Measurements from ENCODE around the gene ADGRG1. TPM values are rescaled to one million over a fixed set of nuclear protein-coding genes. Genes with fewer than 3 reads are reported as not detected.

Gene ADGRG1
- total and polyA plus RNA-seq, 5 experiments from 2014 or later, result 0.47 to 56.5 (median 1.3) TPM

DNA sequence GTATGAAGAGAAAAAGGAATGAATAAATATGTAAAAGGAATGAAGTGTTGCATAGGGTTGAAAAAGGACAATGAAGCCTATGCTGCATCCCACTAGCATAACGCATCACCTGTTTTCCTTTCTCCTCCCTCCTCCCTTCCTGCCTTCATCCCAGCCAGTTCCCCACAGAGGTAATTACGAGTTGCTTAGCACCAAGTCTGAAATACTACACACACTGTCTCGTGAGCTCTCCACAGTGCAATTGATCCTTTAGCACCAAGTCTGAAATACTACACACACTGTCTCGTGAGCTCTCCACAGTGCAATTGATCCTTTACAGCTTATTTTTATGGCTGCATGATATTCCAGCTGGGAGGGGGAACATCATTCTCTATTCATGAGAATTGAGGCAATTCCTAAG is 65.1 kb downstream of the ADGRG1 start:
- Mint-ChIP-seq H3K27ac (peak overlapping the region in 2 of 10 donors; percentile 17 to 60), H3K36me3 (no peaks in the 10 kb centered on the region)

DNA sequence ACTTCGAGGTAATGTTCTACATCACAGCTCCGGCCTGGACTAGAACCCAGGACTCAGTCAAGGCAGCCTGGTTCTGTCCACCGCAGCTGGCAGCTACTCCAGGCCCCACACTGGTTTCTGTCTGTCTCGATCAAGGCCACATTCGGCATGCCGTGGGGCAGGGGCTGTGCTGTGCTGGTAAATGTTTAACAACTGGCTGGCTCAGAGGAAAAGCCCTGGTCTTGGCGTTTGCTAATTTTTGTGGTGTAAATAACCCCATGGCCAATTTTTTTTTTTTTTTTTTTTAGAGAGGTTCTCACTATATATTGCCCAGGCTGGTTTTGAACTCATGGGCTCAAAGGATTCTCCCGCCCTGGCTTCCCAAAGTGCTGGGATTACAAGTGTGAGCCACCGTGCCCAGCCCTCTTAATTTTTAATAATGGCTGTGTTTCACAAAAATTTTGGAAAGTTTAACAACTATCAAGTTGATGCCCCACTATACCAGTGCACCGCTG is 65.8 kb downstream of the ADGRG1 start:
- H3K4me1 Mint-ChIP-seq, result peaks cover 18 to 34% (median 27%) of the 10 kb centered on the region in 4 donors

More for the DNA sequence above, 65.1 kb downstream of the ADGRG1 start:
- POLR2A ChIA-PET, result no interaction called here
- Mint-ChIP-seq H3K4me3 (no peak overlapping the region), H3K4me1 (peaks cover 21 to 37% (median 32%) of the 10 kb centered on the region in 4 donors), H3K27me3 (peaks cover 0 to 1% (median 0%) of the 10 kb centered on the region in 5 donors), H3K9me3 (no peaks in the 10 kb centered on the region)
- DNase-seq (no peak), ATAC-seq (no peak)

DNA sequence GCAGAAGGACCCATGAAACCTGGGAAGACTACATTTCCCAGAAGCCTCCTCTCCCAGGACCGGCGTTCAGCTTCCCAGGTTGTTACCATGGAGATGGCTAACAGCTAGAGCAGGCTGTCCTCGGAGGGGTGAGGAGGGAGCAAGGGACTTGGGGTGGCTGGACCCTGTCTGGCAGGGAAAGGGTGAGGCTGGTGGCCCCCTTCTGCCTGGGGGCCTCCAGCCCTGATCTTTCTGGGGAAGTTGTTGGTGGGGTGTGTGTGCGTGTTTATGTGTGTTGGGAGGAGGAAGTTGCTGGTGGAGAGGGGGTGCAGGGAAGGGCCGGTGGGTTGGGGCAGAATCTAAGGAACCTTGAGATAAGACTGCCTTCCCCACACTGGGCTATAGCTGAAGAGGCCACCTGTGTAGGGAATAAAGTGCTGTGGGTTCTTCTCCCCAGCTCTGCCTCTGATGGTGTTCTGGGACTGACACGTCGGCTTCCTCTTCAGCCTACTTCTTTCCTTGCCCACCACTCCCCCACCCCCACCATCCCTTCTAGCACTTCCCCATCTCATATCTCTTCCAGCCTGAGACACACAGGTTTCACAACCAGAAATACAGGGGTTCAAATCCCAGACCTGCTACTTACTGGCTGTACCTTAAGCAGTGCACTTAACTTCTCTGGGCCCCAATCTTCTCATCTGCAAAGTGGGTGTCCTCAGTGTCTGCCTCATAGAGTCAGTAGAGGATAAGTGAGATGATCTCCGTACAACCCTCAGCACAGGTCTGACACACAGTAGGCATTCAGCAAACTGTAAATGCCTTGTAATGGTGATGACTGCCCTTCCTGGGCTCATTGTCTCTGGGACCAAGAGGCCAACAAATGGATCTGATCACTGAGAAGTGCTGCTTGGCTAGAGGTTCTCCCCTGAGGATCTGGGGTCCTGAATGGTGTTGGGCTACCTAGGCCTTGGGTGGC is 66.6 kb downstream of the ADGRG1 start, which contains the start of gene DRC7:
Gene DRC7, plus strand, starts transcription at position 82 of the 955 bp plus-strand sequence. CDS start 3,144 bp downstream, outside the sequence.
- peak in 1 of 2 donors; percentile 35 for ATAC-seq
- no peaks in the 10 kb centered on the region for H3K9me3 Mint-ChIP-seq
- peak within 1 kb of the TSS in 8 of 10 donors; percentile 5 to 81 (median 58) for H3K27ac Mint-ChIP-seq
- DNase-seq, result peak in 2 of 10 donors; percentile 4 to 13
- peaks cover 0 to 1% (median 0%) of the 10 kb centered on the region in 5 donors for H3K27me3 Mint-ChIP-seq
- H3K4me1 Mint-ChIP-seq, result peaks cover 12 to 27% (median 20%) of the 10 kb centered on the region in 4 donors
- H3K36me3 Mint-ChIP-seq, result no peaks in the 10 kb centered on the region
- peak within 1 kb of the TSS in 8 of 10 donors; percentile 28 to 80 (median 56) for H3K4me3 Mint-ChIP-seq
- POLR2A ChIA-PET, result no interaction called here

More for the DNA sequence above, 65.8 kb downstream of the ADGRG1 start:
- POLR2A ChIA-PET, result no interaction called here
- H3K36me3 Mint-ChIP-seq, result no peaks in the 10 kb centered on the region
- DNase-seq (no peak), ATAC-seq (no peak)
- H3K4me3 Mint-ChIP-seq, result peak overlapping the region in 4 of 10 donors; percentile 28 to 80 (median 51)
- H3K27ac Mint-ChIP-seq, result peak overlapping the region in 2 of 10 donors; percentile 48 to 64
- no peaks in the 10 kb centered on the region for H3K9me3 Mint-ChIP-seq
- H3K27me3 Mint-ChIP-seq, result peaks cover 0 to 1% (median 0%) of the 10 kb centered on the region in 5 donors

DNA sequence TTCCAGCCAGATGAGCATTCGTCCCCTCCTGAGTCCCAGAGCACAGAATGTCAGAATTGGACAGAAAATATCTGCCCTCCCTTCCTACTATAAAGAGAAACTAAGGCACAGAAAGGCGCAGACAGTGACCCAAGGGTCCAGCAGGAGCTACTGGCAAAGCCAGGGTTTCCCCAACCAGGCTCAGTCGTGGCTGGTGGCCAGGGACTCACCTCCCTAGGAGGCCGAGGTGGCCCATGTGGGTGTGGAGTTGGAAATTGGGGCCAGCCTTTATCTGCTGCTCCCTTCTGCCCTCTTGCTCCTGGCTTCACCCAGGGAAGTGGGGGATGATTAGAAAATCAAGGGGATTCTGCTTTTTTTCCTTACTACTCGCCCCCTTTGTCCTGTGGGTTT is 67.2 kb downstream of the ADGRG1 start:
- peak overlapping the region in 2 of 10 donors; percentile 53 to 64 for H3K27ac Mint-ChIP-seq
- H3K36me3 Mint-ChIP-seq, result no peaks in the 10 kb centered on the region
- H3K4me1 Mint-ChIP-seq, result peaks cover 10 to 20% (median 14%) of the 10 kb centered on the region in 4 donors
- no peak for DNase-seq
- H3K4me3 Mint-ChIP-seq, result no peak overlapping the region
- H3K9me3 Mint-ChIP-seq, result no peaks in the 10 kb centered on the region
- H3K27me3 Mint-ChIP-seq, result peaks cover 0 to 1% (median 0%) of the 10 kb centered on the region in 5 donors
- POLR2A ChIA-PET, result no interaction called here
- no peak for ATAC-seq

DNA sequence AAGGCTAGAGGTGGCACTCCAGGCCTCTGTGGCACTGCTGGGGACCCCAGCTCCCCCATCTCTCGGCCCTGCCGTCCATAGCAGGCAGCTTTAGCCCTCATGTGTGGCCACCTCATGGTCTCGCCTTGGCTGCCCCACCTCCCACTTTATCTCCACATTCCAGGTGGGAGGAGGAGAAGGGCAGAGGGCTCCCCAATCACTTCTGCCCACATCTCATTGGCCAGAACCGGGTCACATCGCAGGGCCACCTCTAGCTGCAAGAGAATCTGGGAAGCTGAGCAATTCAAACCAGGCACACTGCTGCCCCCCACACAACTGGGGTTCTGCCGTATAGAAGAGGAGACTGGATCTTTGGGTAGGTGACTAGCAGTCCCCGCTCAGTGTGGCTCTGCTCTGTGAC is 67.8 kb downstream of the ADGRG1 start:
- H3K4me3 Mint-ChIP-seq, result no peak overlapping the region
- H3K27ac Mint-ChIP-seq, result no peak overlapping the region
- ATAC-seq, result no peak
- POLR2A ChIA-PET, result interaction anchor here (0.6 kb wide), 1 partner anchor 450 kb away, joined by 3 read pairs; no protein-coding TSS in a partner anchor
- peaks cover 0 to 1% (median 0%) of the 10 kb centered on the region in 5 donors for H3K27me3 Mint-ChIP-seq
- DNase-seq, result no peak
- H3K9me3 Mint-ChIP-seq, result no peaks in the 10 kb centered on the region
- no peaks in the 10 kb centered on the region for H3K36me3 Mint-ChIP-seq
- peaks cover 10 to 18% (median 11%) of the 10 kb centered on the region in 4 donors for H3K4me1 Mint-ChIP-seq

DNA sequence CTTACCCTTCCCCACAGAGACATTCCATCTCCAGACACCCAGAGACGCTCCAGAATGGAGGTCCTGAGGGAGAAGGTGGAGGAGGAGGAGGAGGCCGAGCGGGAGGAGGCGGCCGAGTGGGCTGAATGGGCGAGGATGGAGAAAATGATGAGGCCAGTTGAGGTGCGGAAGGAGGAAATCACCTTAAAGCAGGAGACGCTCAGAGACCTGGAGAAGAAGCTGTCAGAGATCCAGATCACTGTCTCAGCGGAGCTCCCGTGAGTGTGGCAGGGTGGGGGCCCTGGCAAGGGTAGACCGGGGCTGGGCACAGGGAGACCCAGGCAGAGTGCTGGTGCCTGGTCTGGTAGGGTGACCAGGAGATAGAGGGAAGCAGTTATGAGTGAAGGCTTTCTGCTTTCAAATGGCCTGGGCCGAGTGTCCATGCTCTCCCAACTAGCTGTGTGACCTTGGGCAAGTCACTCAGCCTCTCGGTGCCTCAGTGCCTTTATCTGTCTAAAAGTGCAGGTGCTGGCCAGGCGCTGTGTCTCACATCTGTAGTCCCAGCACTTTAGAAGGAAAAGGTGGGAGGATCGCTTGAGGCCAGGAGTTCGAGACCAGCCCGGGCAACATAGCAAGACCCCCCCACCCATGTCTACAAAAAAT is 69.6 kb downstream of the ADGRG1 start:
- POLR2A ChIA-PET, result no interaction called here
- H3K36me3 Mint-ChIP-seq, result no peaks in the 10 kb centered on the region
- H3K27ac Mint-ChIP-seq, result peak overlapping the region in 2 of 10 donors; percentile 15 to 35
- peaks cover 0 to 1% (median 0%) of the 10 kb centered on the region in 5 donors for H3K27me3 Mint-ChIP-seq
- H3K4me3 Mint-ChIP-seq, result no peak overlapping the region
- peaks cover 6 to 18% (median 11%) of the 10 kb centered on the region in 4 donors for H3K4me1 Mint-ChIP-seq
- no peaks in the 10 kb centered on the region for H3K9me3 Mint-ChIP-seq
- no peak for DNase-seq
- ATAC-seq, result no peak

DNA sequence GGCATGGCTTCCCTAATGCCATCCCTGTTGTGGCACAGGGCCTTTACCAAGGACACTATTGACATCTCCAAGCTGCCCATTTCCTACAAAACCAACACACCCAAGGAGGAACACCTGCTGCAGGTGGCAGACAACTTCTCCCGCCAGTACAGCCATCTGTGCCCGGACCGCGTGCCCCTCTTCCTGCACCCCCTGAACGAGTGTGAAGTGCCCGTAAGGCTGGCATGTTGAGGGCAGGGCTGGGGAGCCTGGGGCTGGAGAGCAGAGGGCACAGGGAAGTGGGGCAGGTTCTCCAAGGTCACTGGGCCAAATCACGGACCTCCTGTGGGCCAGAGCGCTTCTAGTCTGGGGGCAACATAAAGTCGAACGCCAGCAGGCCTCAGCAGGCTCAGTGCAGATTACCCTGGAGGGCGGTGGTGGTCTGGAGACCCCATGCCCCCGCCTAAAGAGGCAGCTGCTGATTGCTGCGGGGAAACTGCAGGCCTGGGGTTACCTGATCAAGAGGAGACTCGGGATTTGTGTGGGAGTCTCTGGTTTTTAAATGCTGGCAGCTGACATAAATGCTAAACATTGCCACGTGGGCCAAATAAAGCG is 70.5 kb downstream of the ADGRG1 start:
- Mint-ChIP-seq H3K27ac (no peak overlapping the region), H3K4me1 (peaks cover 6 to 17% (median 11%) of the 10 kb centered on the region in 4 donors), H3K9me3 (no peaks in the 10 kb centered on the region), H3K36me3 (no peaks in the 10 kb centered on the region), H3K4me3 (no peak overlapping the region), H3K27me3 (peaks cover 0 to 1% (median 0%) of the 10 kb centered on the region in 5 donors)
- DNase-seq, result no peak
- no peak for ATAC-seq
- POLR2A ChIA-PET, result no interaction called here

DNA sequence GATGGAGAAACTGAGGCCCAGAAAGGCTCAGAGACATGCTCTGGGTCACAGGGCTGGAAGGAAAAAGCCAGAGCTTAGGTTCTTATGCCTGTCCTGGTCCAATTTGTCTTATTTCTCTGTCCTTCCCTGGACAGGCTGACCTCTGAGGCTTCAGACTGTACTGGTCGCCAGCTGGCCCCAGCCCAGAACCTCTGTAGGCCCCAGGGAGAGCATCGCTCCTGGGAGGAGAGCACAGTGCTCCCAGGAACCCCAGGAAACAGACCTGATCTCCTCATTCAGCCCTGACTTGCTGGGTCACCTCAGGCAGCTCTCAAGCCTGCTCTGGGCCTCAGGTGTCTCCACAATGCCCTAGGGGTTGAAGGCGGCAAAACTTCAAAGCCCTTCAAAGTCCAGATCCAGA is 71.1 kb downstream of the ADGRG1 start:
- DNase-seq, result no peak
- no peaks in the 10 kb centered on the region for H3K36me3 Mint-ChIP-seq
- ATAC-seq, result no peak
- no peak overlapping the region for H3K4me3 Mint-ChIP-seq
- POLR2A ChIA-PET, result no interaction called here
- no peaks in the 10 kb centered on the region for H3K9me3 Mint-ChIP-seq
- peaks cover 8 to 11% (median 10%) of the 10 kb centered on the region in 4 donors for H3K4me1 Mint-ChIP-seq
- no peak overlapping the region for H3K27ac Mint-ChIP-seq
- H3K27me3 Mint-ChIP-seq, result peaks cover 0 to 1% (median 0%) of the 10 kb centered on the region in 5 donors

DNA sequence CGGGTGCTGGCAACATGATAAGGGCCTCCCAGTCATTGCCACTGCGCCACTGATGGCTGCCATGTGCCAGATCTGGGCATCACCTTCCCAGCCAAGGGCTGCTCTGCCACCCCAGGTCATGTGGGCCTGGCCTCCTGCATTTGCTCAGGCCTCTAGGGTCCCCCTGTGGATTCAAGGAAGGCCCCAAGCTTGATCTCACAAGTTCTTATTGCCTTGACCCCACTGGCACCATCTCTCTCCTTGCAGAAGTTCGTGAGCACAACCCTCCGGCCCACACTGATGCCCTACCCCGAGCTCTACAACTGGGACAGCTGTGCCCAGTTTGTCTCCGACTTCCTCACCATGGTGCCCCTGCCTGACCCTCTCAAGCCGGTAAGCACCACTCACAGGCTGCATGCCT is 71.5 kb downstream of the ADGRG1 start:
- Mint-ChIP-seq H3K4me3 (no peak overlapping the region), H3K27ac (peak overlapping the region in 1 of 10 donors; percentile 8), H3K36me3 (no peaks in the 10 kb centered on the region), H3K27me3 (peaks cover 0 to 1% (median 0%) of the 10 kb centered on the region in 5 donors), H3K9me3 (no peaks in the 10 kb centered on the region), H3K4me1 (peaks cover 5 to 7% (median 6%) of the 10 kb centered on the region in 4 donors)
- ATAC-seq (no peak), DNase-seq (no peak)
- POLR2A ChIA-PET, result no interaction called here

DNA sequence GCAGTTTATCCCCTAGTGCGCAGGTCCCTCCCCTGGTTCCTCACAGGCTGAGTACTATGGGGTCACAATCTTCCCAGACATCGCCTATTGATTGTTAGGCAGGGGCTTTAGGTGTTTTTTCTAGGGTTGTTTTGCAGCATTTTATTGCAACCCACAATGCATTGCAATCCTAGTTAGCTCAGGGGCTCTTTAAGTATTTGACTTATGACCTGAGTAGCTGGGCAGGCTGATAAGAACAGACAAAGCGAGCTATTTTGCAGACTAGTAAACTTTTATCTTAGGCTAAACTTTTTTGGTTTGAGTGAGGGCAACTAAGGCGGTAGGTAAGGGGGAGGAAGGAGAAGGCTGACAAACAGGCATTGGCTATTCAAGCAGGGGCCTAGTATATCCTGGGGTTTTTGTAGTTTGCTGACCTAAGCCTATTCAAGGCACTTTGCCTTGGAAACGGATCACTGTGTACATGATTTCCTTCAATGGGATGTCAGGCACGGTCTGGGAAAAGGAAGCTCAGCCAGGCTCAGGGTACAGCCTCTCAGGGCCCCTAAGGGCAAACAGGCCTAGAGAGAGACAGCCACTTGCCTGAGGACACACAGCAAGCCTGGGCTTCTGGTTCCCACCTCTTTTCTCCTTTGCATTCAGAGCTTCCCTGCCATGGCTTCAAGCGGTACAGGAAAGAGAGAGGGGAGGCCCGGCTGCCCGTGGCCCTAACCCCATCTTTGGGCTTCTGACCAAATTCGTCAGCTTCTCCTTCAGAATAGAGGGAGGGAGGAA is 72.5 kb downstream of the ADGRG1 start:
- Mint-ChIP-seq H3K9me3 (peaks cover 0 to 1% (median 0%) of the 10 kb centered on the region in 9 donors), H3K4me3 (no peak overlapping the region), H3K27me3 (peaks cover 0 to 1% (median 0%) of the 10 kb centered on the region in 5 donors), H3K27ac (no peak overlapping the region), H3K36me3 (no peaks in the 10 kb centered on the region), H3K4me1 (peaks cover 0 to 2% (median 0%) of the 10 kb centered on the region in 4 donors)
- no peak for ATAC-seq
- no peak for DNase-seq
- POLR2A ChIA-PET, result no interaction called here

DNA sequence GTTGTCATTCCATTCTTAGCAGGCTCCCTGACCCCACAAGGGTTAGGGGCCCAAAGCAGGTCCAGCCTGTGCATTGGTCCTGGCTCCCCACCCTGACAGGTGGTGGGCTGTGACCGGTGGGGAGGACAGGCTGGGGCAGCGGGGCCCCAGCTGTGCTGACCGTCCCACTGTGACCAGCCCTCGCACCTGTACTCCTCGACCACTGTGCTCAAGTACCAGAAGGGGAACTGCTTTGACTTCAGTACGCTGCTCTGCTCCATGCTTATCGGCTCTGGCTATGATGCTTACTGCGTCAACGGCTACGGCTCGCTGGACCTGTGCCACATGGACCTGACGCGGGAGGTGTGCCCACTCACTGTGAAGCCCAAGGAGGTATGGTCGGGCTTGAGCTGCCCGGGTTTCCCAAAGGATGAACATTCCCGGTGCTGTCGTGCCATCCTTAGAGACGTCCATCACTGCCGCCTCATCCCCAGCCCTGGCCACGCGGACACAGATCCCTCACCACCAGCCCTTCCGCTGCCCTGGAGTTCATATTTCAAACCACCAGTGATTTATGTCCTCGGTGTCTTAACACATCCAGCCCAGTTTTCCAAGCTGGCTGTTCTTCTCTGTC is 73.4 kb downstream of the ADGRG1 start:
- H3K27ac Mint-ChIP-seq, result peak overlapping the region in 1 of 10 donors; percentile 41
- H3K36me3 Mint-ChIP-seq, result no peaks in the 10 kb centered on the region
- peaks cover 0 to 5% (median 1%) of the 10 kb centered on the region in 5 donors for H3K27me3 Mint-ChIP-seq
- DNase-seq, result no peak
- peaks cover 0 to 5% (median 0%) of the 10 kb centered on the region in 9 donors for H3K9me3 Mint-ChIP-seq
- ATAC-seq, result no peak
- H3K4me1 Mint-ChIP-seq, result peaks cover 0 to 2% (median 0%) of the 10 kb centered on the region in 4 donors
- H3K4me3 Mint-ChIP-seq, result no peak overlapping the region
- POLR2A ChIA-PET, result no interaction called here

Measured in naive thymus-derived CD8-positive, alpha-beta T cell (primary cell).